Karpas-422 (cell line): ENCODE results near the gene RMND5A. TPM values are rescaled to one million over a fixed set of nuclear protein-coding genes. Genes with fewer than 3 reads are reported as not detected.
"Not testable (repeated sequence)": the region's sequence is repeated elsewhere in the genome, so short reads cannot be mapped to it uniquely, and the experiment has no call there.

ENCODE experiments used
- DNase-seq: peaks from one replicate; pipeline ENCODE4 v3.0.0-alpha.2; 2015
- H2AFZ ChIP-seq: fragments of 200-600 bp; sonication (generic); 2 replicates; pipeline ENCODE4 v1.6.1; 2014; ENCODE audit warnings: antibody characterized with exemption, low read length, mixed read lengths
- H3K27ac ChIP-seq: fragments of 200-600 bp; sonication (generic); 2 replicates; pipeline ENCODE4 v1.5.1; 2014; ENCODE audit warnings: mild to moderate bottlenecking, low read length, moderate library complexity
- H3K27me3 ChIP-seq: fragments of 200-600 bp; sonication (generic); 2 replicates; pipeline ENCODE4 v1.6.1; 2014; ENCODE audit warnings: low read length, mixed read lengths
- H3K36me3 ChIP-seq: fragments of 200-600 bp; sonication (generic); 2 replicates; pipeline ENCODE4 v1.6.1; 2014; ENCODE audit warnings: low read length, mixed read lengths; ENCODE audit not compliant: insufficient read depth
- H3K4me1 ChIP-seq: fragments of 200-600 bp; sonication (generic); 2 replicates; pipeline ENCODE4 v1.6.1; 2014; ENCODE audit warnings: mild to moderate bottlenecking, low read length, mixed read lengths
- H3K4me2 ChIP-seq: fragments of 200-600 bp; sonication (generic); 2 replicates; pipeline ENCODE4 v1.6.1; 2014; ENCODE audit warnings: low read length, low read depth, mild to moderate bottlenecking; ENCODE audit not compliant: poor library complexity, severe bottlenecking
- H3K4me3 ChIP-seq: fragments of 200-600 bp; sonication (generic); 2 replicates; pipeline ENCODE4 v1.5.1; 2014; ENCODE audit warnings: mild to moderate bottlenecking, antibody characterized with exemption, low read length, mixed read lengths
- H3K79me2 ChIP-seq: fragments of 200-600 bp; sonication (generic); 2 replicates; pipeline ENCODE4 v1.6.1; 2014; ENCODE audit warnings: mild to moderate bottlenecking, low read length, mixed read lengths
- H3K9ac ChIP-seq: fragments of 200-600 bp; sonication (generic); 2 replicates; pipeline ENCODE4 v1.6.0; 2014; ENCODE audit warnings: low read length
- H3K9me2 ChIP-seq: fragments of 200-600 bp; sonication (generic), shearing (Covaris generic); replicated peaks from 2 replicates; pipeline ENCODE4 v1.6.0; 2014; ENCODE audit warnings: mild to moderate bottlenecking, low read length, moderate library complexity; ENCODE audit not compliant: insufficient read depth
- H3K9me3 ChIP-seq: fragments of 300-700, 200-600 bp; sonication (generic); 2 replicates; pipeline ENCODE4 v1.6.1; 2014; ENCODE audit warnings: low read length, mixed read lengths
- H4K20me1 ChIP-seq: fragments of 200-600 bp; sonication (generic); 2 replicates; pipeline ENCODE4 v1.6.1; 2014; ENCODE audit warnings: mild to moderate bottlenecking, antibody characterized with exemption, low read length, low read depth; ENCODE audit not compliant: insufficient read depth
- total RNA-seq: library from RNA; depleted of rRNA; stranded (reverse); fragments of >200 nt; shearing (Covaris generic); gene quantifications from 2 replicates; pipeline ENCODE4 v1.2.3, GENCODE V29; 2014; ENCODE audit warnings: low replicate concordance

The RMND5A gene
- total RNA-seq, 1 experiment from 2014 or later, result 180 TPM

GRCh38 chr2:86703704-86704361 is 16.3 kb upstream of the RMND5A start:
- no peaks in the 10 kb centered on the region for H3K9me3 ChIP-seq
- no peak overlapping the region for H3K27ac ChIP-seq
- no peak overlapping the region for H3K4me3 ChIP-seq
- DNase-seq, result no peak
- H4K20me1 ChIP-seq, result peaks cover 3% of the 10 kb centered on the region; the same call in 1 of the 2 replicates
- no peak overlapping the region for H3K9ac ChIP-seq
- H3K27me3 ChIP-seq, result no peaks in the 10 kb centered on the region
- no peak overlapping the region for H3K4me2 ChIP-seq
- H3K9me2 ChIP-seq, result no peaks in the 10 kb centered on the region
- no peak overlapping the region for H2AFZ ChIP-seq
- no peaks in the 10 kb centered on the region for H3K79me2 ChIP-seq
- H3K36me3 ChIP-seq, result no peaks in the 10 kb centered on the region
- H3K4me1 ChIP-seq, result no peaks in the 10 kb centered on the region

GRCh38 chr2:86704459-86704971 is 15.6 kb upstream of the RMND5A start:
- H3K9ac ChIP-seq, result no peak overlapping the region
- no peaks in the 10 kb centered on the region for H3K9me2 ChIP-seq
- no peak overlapping the region for H3K4me3 ChIP-seq
- H3K36me3 ChIP-seq, result no peaks in the 10 kb centered on the region
- DNase-seq, result no peak
- no peak overlapping the region for H3K4me2 ChIP-seq
- H4K20me1 ChIP-seq, result peaks cover 3% of the 10 kb centered on the region; the same call in 1 of the 2 replicates
- no peaks in the 10 kb centered on the region for H3K4me1 ChIP-seq
- no peak overlapping the region for H2AFZ ChIP-seq
- no peaks in the 10 kb centered on the region for H3K79me2 ChIP-seq
- H3K27ac ChIP-seq, result no peak overlapping the region
- no peaks in the 10 kb centered on the region for H3K27me3 ChIP-seq
- no peaks in the 10 kb centered on the region for H3K9me3 ChIP-seq

GRCh38 chr2:86706220-86706619 is 13.9 kb upstream of the RMND5A start:
- no peak overlapping the region for H3K27ac ChIP-seq

GRCh38 chr2:86706935-86707334 is 13.2 kb upstream of the RMND5A start:
- H3K4me1 ChIP-seq, result no peaks in the 10 kb centered on the region
- H3K27me3 ChIP-seq, result no peaks in the 10 kb centered on the region
- H3K79me2 ChIP-seq, result no peaks in the 10 kb centered on the region
- peaks cover 3% of the 10 kb centered on the region; the same call in 1 of the 2 replicates for H4K20me1 ChIP-seq
- H3K9ac ChIP-seq, result no peak overlapping the region
- H3K4me2 ChIP-seq, result no peak overlapping the region
- H3K9me3 ChIP-seq, result no peaks in the 10 kb centered on the region
- DNase-seq, result no peak
- no peak overlapping the region for H3K4me3 ChIP-seq
- H3K27ac ChIP-seq, result no peak overlapping the region
- no peak overlapping the region for H2AFZ ChIP-seq
- no peaks in the 10 kb centered on the region for H3K9me2 ChIP-seq
- H3K36me3 ChIP-seq, result no peaks in the 10 kb centered on the region

More at GRCh38 chr2:86706220-86706619, 13.9 kb upstream of the RMND5A start:
- H3K79me2 ChIP-seq, result no peaks in the 10 kb centered on the region
- no peaks in the 10 kb centered on the region for H3K9me2 ChIP-seq
- no peak overlapping the region for H3K4me3 ChIP-seq
- peaks cover 3% of the 10 kb centered on the region; the same call in 1 of the 2 replicates for H4K20me1 ChIP-seq
- H2AFZ ChIP-seq, result no peak overlapping the region
- no peak overlapping the region for H3K9ac ChIP-seq
- H3K4me2 ChIP-seq, result no peak overlapping the region
- no peaks in the 10 kb centered on the region for H3K9me3 ChIP-seq
- DNase-seq, result no peak
- no peaks in the 10 kb centered on the region for H3K4me1 ChIP-seq
- no peaks in the 10 kb centered on the region for H3K27me3 ChIP-seq
- no peaks in the 10 kb centered on the region for H3K36me3 ChIP-seq

GRCh38 chr2:86708126-86708525 is 12.0 kb upstream of the RMND5A start:
- H3K27ac ChIP-seq, H3K36me3 ChIP-seq, H3K9ac ChIP-seq, H3K27me3 ChIP-seq, H3K9me3 ChIP-seq, H3K9me2 ChIP-seq, H3K4me3 ChIP-seq, H3K4me2 ChIP-seq, H3K4me1 ChIP-seq, H4K20me1 ChIP-seq, DNase-seq, H2AFZ ChIP-seq, H3K79me2 ChIP-seq: not testable (repeated sequence)

- not testable (repeated sequence) for H3K4me2 ChIP-seq, H3K9me3 ChIP-seq, H4K20me1 ChIP-seq, H3K27ac ChIP-seq, H3K36me3 ChIP-seq, DNase-seq, H3K9me2 ChIP-seq, H3K27me3 ChIP-seq, H3K79me2 ChIP-seq, H3K4me1 ChIP-seq, H3K4me3 ChIP-seq, H3K9ac ChIP-seq, H2AFZ ChIP-seq
Observed at GRCh38 chr2:86714579-86715173, 5.4 kb upstream of the RMND5A start.

- H3K4me1 ChIP-seq, H3K9me3 ChIP-seq, DNase-seq, H3K27ac ChIP-seq, H4K20me1 ChIP-seq, H3K9me2 ChIP-seq, H3K36me3 ChIP-seq, H3K27me3 ChIP-seq, H2AFZ ChIP-seq: not testable (repeated sequence)
- peak overlapping the region; percentile 57; the same call in 1 of the 2 replicates for H3K4me3 ChIP-seq
- H3K79me2 ChIP-seq, result peaks cover 18% of the 10 kb centered on the region
- peak overlapping the region; percentile 65 for H3K9ac ChIP-seq
- H3K4me2 ChIP-seq, result peak overlapping the region; percentile 61
Observed at GRCh38 chr2:86719263-86719636, 841 bp upstream of the RMND5A start.

GRCh38 chr2:86720540-86721320 is 639 bp downstream of the RMND5A start:
- H3K4me1 ChIP-seq, H2AFZ ChIP-seq, H3K9me3 ChIP-seq, H4K20me1 ChIP-seq, H3K9me2 ChIP-seq, H3K27me3 ChIP-seq, H3K36me3 ChIP-seq: not testable (repeated sequence)
- peak; percentile 81 for DNase-seq
- Histone ChIP-seq H3K4me3 (peak overlapping the region; percentile 86), H3K79me2 (peaks cover 18% of the 10 kb centered on the region), H3K4me2 (peak overlapping the region; percentile 86), H3K27ac (peak overlapping the region; percentile 69), H3K9ac (peak overlapping the region; percentile 82)
